ENCODE results near the gene HSDL2.

Gene HSDL2

DNA sequence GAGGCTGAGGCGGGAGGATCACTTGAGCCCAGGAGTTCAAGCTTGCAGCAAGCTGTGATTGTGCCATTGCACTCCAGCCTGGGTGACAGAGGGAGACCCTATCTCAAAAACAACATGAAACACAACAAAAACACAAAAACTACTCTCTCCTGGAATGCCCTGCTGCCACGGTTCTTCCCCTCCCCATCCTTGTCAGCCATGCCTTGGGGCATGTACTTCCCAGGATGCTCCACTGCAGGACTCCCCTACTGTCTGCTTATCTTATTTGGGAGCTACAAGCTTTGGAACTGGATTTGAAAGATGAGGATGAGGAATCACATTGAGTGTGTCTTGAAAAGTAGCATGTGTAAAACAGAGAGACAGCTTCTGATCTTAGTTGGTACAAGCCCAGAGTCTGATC, 66.6 kb downstream of the HSDL2 start:
- no peaks in the 10 kb centered on the region for H3K9me2 ChIP-seq (replicated peaks; ENCODE audit: low read depth, low read length)
- H4K20me1 ChIP-seq (ENCODE audit: insufficient read depth, low read length, poor library complexity, severe bottlenecking) = no peaks in the 10 kb centered on the region
- H3K4me1 ChIP-seq (ENCODE audit: insufficient read depth, low read length, poor library complexity, severe bottlenecking) = peaks cover 33% of the 10 kb centered on the region
- H3K36me3 ChIP-seq (ENCODE audit: insufficient read depth, low read length) = no peaks in the 10 kb centered on the region
- H3F3A ChIP-seq (ENCODE audit: low read depth) = no peaks in the 10 kb centered on the region
- peak overlapping the region; percentile 58 for H3K4me2 ChIP-seq (ENCODE audit: low read depth, low read length, poor library complexity, severe bottlenecking)
- no peaks in the 10 kb centered on the region for H3K27me3 ChIP-seq (ENCODE audit: insufficient read depth, low read length, poor library complexity, severe bottlenecking)
- no peaks in the 10 kb centered on the region for H3K9me3 ChIP-seq (ENCODE audit: insufficient read depth, low read depth, low read length)
- H2AFZ ChIP-seq (ENCODE audit: low read length) = peak overlapping the region; percentile 34; the same call in 1 of the 2 replicates
- no peak for TF ChIP-seq EZH2phosphoT487 (IDR thresholded peaks at IDR 0.05; ENCODE audit: borderline replicate concordance)
- TF ChIP-seq, protein P1, sequence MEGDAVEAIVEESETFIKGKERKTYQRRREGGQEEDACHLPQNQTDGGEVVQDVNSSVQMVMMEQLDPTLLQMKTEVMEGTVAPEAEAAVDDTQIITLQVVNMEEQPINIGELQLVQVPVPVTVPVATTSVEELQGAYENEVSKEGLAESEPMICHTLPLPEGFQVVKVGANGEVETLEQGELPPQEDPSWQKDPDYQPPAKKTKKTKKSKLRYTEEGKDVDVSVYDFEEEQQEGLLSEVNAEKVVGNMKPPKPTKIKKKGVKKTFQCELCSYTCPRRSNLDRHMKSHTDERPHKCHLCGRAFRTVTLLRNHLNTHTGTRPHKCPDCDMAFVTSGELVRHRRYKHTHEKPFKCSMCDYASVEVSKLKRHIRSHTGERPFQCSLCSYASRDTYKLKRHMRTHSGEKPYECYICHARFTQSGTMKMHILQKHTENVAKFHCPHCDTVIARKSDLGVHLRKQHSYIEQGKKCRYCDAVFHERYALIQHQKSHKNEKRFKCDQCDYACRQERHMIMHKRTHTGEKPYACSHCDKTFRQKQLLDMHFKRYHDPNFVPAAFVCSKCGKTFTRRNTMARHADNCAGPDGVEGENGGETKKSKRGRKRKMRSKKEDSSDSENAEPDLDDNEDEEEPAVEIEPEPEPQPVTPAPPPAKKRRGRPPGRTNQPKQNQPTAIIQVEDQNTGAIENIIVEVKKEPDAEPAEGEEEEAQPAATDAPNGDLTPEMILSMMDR (conservative IDR thresholded peaks at IDR 0.05; ENCODE audit: low read length) = no peak
- H3K4me3 ChIP-seq (ENCODE audit: low read length, poor library complexity, severe bottlenecking) = no peak overlapping the region
- peak overlapping the region; percentile 28 for H3K9ac ChIP-seq (ENCODE audit: low read depth, low read length, poor library complexity, severe bottlenecking)
- H3K79me2 ChIP-seq (ENCODE audit: insufficient read depth, low read length) = no peaks in the 10 kb centered on the region

GRCh38 chr9:112447283-112447761, 67.4 kb downstream of the HSDL2 start:
- peak overlapping the region; percentile 54 for H3K9ac ChIP-seq (ENCODE audit: low read depth, low read length, poor library complexity, severe bottlenecking)
- H3K36me3 ChIP-seq (ENCODE audit: insufficient read depth, low read length) = no peaks in the 10 kb centered on the region
- no peaks in the 10 kb centered on the region for H3F3A ChIP-seq (ENCODE audit: low read depth)
- H4K20me1 ChIP-seq (ENCODE audit: insufficient read depth, low read length, poor library complexity, severe bottlenecking) = no peaks in the 10 kb centered on the region
- H2AFZ ChIP-seq (ENCODE audit: low read length) = peak overlapping the region; percentile 34; the same call in 1 of the 2 replicates
- peak overlapping the region; percentile 35 for H3K4me3 ChIP-seq (ENCODE audit: low read length, poor library complexity, severe bottlenecking)
- H3K27me3 ChIP-seq (ENCODE audit: insufficient read depth, low read length, poor library complexity, severe bottlenecking) = no peaks in the 10 kb centered on the region
- no peaks in the 10 kb centered on the region for H3K79me2 ChIP-seq (ENCODE audit: insufficient read depth, low read length)
- peak overlapping the region; percentile 58 for H3K4me2 ChIP-seq (ENCODE audit: low read depth, low read length, poor library complexity, severe bottlenecking)
- H3K9me2 ChIP-seq (replicated peaks; ENCODE audit: low read depth, low read length) = no peaks in the 10 kb centered on the region
- no peaks in the 10 kb centered on the region for H3K9me3 ChIP-seq (ENCODE audit: insufficient read depth, low read depth, low read length)
- H3K4me1 ChIP-seq (ENCODE audit: insufficient read depth, low read length, poor library complexity, severe bottlenecking) = peaks cover 38% of the 10 kb centered on the region
- TF ChIP-seq EZH2phosphoT487 (IDR thresholded peaks at IDR 0.05; ENCODE audit: borderline replicate concordance) = no peak
- TF ChIP-seq, protein P1 (conservative IDR thresholded peaks at IDR 0.05; ENCODE audit: low read length) = no peak

DNA sequence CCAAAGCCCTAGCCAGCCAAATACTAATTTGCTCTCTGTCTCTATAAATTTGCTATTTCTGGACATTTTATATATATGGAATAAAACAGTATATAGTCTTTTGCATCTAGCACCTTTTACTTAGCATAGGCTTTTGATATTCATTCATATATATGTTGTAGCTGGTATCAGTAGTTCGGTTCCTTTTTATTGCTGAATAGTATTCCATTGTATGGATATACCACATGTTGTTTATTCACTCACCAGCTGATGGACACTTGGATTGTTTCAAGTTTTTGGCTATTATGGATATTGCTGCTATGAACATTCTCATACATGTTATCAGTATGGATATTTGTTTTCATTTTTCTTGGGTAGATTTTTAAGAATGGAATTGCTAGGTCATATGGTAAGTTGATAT, 82.9 kb downstream of the HSDL2 start:
- H3K36me3 ChIP-seq (ENCODE audit: insufficient read depth, low read length) = peaks cover 10% of the 10 kb centered on the region; the same call in 1 of the 2 replicates
- H2AFZ ChIP-seq (ENCODE audit: low read length) = no peak overlapping the region

More for the DNA sequence above, 82.9 kb downstream of the HSDL2 start:
- H3K4me2 ChIP-seq (ENCODE audit: low read depth, low read length, poor library complexity, severe bottlenecking) = no peak overlapping the region
- H3F3A ChIP-seq (ENCODE audit: low read depth) = no peaks in the 10 kb centered on the region
- no peaks in the 10 kb centered on the region for H4K20me1 ChIP-seq (ENCODE audit: insufficient read depth, low read length, poor library complexity, severe bottlenecking)
- H3K27me3 ChIP-seq (ENCODE audit: insufficient read depth, low read length, poor library complexity, severe bottlenecking) = no peaks in the 10 kb centered on the region
- TF ChIP-seq EZH2phosphoT487 (IDR thresholded peaks at IDR 0.05; ENCODE audit: borderline replicate concordance) = no peak
- TF ChIP-seq, protein P1 (conservative IDR thresholded peaks at IDR 0.05; ENCODE audit: low read length) = no peak
- H3K79me2 ChIP-seq (ENCODE audit: insufficient read depth, low read length) = no peaks in the 10 kb centered on the region
- H3K9me2 ChIP-seq (replicated peaks; ENCODE audit: low read depth, low read length) = no peaks in the 10 kb centered on the region
- H3K4me3 ChIP-seq (ENCODE audit: low read length, poor library complexity, severe bottlenecking) = no peak overlapping the region
- no peaks in the 10 kb centered on the region for H3K4me1 ChIP-seq (ENCODE audit: insufficient read depth, low read length, poor library complexity, severe bottlenecking)
- no peaks in the 10 kb centered on the region for H3K9me3 ChIP-seq (ENCODE audit: insufficient read depth, low read depth, low read length)
- no peak overlapping the region for H3K9ac ChIP-seq (ENCODE audit: low read depth, low read length, poor library complexity, severe bottlenecking)

All from Loucy (cell line).